WI38 (cell line): ENCODE measurements around the gene NELL1.

ENCODE experiments used
- H3K4me3 ChIP-seq: 2 replicates; pipeline ENCODE4 v1.5.1; 2011; ENCODE audit warnings: low read depth, mild to moderate bottlenecking, control low read depth, low read length
- TF ChIP-seq, protein P1 (sequence below): IDR thresholded peaks from 2 replicates; pipeline ENCODE4 v1.5.1; 2012; ENCODE audit warnings: low read depth, mild to moderate bottlenecking, control low read depth, low read length

The NELL1 gene

DNA sequence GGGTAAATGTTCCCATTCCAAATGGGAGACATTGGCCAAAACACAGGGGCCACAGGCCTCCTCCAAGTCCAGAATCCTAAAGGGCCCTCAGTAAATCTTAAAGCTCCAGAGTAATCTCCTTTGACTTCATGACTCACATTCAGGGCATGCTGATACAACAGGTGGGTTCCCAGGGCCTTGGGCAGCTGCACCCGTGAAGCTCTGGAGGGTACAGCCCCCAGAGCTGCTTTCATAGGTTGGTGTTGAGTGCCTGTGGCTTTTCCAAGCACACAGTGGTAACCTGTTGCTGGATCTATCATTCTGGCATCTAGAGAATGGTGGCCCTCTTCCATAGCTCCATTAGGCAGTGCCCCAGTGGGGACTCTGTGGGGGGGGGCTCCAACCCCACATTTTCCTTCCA is 54.0 kb downstream of the NELL1 start:
- TF ChIP-seq, protein P1, sequence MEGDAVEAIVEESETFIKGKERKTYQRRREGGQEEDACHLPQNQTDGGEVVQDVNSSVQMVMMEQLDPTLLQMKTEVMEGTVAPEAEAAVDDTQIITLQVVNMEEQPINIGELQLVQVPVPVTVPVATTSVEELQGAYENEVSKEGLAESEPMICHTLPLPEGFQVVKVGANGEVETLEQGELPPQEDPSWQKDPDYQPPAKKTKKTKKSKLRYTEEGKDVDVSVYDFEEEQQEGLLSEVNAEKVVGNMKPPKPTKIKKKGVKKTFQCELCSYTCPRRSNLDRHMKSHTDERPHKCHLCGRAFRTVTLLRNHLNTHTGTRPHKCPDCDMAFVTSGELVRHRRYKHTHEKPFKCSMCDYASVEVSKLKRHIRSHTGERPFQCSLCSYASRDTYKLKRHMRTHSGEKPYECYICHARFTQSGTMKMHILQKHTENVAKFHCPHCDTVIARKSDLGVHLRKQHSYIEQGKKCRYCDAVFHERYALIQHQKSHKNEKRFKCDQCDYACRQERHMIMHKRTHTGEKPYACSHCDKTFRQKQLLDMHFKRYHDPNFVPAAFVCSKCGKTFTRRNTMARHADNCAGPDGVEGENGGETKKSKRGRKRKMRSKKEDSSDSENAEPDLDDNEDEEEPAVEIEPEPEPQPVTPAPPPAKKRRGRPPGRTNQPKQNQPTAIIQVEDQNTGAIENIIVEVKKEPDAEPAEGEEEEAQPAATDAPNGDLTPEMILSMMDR, result no peak
- no peak overlapping the region for H3K4me3 ChIP-seq

DNA sequence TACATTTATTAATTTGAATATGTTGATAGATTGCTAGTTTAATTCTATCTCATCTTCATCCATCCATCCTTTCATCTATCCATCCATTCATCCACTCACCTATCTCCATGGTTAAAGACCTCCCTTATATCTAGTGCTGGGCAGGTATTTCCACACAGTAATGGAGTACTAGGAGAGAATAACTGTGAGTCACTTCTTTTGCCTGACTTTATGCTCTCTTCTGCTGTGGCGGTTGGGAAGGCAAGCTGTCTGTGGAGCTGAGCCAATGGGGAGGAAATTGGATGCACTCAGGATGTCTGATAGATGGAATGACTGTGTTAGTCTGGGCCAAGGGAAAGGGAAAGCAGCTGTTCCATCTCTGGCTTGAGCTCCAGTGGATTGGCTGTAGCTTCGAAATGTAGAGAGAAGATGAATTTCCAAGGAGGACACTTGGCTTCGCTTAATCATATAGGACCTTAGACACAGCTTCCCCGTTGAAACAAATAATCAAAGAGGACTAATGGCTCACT is 60.3 kb downstream of the NELL1 start:
- no peak overlapping the region for H3K4me3 ChIP-seq
- TF ChIP-seq, protein P1, result no peak

DNA sequence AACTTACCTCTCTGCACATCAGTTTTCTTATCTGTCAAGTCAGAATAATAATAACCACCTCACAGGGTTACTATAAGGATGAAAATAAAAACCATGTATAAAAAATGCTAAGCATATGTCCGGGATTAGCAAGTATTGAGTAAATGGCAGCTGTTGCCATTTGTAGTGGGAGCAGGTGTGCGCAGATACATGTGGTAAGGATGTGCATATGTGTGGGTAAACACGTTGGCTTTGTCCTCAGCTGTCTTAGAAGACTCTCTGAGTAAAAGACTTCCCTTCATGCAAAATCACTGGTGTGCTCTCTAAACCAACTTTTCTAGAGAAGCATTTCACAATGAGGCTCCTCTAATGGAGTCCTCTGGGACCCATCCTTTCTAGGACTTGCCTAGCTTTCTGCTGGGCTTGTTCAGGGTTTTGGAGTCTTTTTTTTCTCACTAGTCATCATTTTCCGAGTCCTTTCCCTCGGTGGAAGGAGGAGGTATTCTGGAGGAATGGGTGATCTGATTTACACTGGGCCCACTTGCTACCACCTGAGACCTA is 62.4 kb downstream of the NELL1 start:
- TF ChIP-seq, protein P1, result no peak
- H3K4me3 ChIP-seq, result no peak overlapping the region

DNA sequence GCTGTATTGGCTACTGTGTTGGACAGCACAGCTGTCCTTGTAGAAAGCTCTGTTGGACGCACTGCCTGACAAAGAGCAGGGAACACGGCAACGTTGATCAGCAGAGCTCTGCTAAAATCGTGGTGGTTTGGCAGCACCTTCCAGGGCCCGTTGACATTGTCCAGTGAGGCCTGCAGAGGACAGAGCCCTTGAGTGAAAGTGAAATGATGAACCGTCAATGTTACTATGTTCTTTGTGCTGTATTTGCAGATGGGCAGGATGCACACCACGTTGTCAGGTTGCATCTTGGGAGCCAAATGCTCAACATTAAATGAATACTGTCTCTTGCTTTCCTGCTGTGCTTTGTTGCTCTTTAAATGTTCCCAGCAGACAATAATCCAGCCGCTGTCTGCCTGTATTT is 69.7 kb downstream of the NELL1 start:
- TF ChIP-seq, protein P1, result no peak
- H3K4me3 ChIP-seq, result no peak overlapping the region

DNA sequence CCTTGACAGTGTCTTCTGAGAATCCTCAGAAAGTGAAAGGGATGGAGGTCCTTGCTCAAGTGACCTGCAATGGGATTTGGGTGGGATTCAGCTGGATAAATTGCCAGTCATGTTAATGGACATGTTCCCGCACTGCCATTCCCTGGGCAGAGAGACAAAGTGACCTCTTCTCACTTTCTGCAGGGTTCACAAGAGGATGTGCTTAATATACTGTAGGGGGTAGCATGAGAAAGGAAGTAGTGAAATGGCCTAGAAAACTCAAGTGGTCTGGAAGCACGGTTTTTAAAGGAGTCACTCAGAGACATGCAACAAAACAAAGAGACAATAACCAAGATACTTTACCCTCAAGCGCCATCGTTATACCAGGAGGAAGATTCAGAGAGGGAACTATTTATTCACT is 70.2 kb downstream of the NELL1 start:
- TF ChIP-seq, protein P1, result no peak
- no peak overlapping the region for H3K4me3 ChIP-seq

DNA sequence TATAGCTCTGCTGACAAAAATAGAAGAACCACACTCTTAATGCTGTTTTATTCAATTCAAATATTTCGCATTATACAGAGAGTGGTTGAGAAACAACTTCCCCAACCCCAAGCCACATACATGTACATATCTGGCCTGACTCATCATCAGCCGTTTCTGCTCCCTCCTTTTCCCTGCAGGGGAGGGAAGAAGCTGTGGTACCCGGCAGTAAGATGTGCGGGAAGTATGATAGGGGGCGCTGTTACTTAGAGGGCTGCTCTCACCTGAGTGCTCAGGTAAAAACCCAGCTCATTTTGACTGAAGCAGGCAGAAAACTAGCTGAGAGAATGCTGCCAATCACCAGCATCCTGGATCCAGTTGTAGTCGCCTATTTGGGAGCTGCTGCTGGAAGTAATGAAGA is 85.5 kb downstream of the NELL1 start:
- no peak overlapping the region for H3K4me3 ChIP-seq
- TF ChIP-seq, protein P1, result no peak

DNA sequence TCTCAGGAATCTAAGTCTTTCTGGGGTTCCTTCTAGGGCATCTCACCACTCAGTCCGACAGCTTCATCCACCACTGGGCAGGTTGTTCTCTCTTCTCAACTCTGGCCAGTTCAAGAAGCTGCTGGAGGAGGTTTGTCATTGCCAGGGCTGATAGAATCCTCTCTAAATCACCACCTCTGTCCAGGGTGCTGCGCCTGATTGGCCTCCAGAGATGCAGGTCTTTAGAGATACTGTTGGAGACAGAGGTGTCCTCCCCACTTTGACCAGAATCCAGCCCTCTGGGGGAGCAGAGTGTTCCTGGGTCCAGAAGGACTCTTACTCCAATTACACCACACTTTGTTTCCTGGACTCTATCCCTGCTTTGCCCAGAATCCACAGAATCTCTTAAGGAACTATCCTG is 90.2 kb downstream of the NELL1 start:
- H3K4me3 ChIP-seq, result no peak overlapping the region
- TF ChIP-seq, protein P1, result no peak
